ENCODE results near the gene SCD. TPM values are rescaled to one million over a fixed set of nuclear protein-coding genes. Genes with fewer than 3 reads are reported as not detected.

SCD gene
- total and polyA plus RNA-seq, 2 of the 13 experiments (the other 11 are each of a cell fraction or from before 2014, with no cell fraction given): 492 to 512 TPM

DNA sequence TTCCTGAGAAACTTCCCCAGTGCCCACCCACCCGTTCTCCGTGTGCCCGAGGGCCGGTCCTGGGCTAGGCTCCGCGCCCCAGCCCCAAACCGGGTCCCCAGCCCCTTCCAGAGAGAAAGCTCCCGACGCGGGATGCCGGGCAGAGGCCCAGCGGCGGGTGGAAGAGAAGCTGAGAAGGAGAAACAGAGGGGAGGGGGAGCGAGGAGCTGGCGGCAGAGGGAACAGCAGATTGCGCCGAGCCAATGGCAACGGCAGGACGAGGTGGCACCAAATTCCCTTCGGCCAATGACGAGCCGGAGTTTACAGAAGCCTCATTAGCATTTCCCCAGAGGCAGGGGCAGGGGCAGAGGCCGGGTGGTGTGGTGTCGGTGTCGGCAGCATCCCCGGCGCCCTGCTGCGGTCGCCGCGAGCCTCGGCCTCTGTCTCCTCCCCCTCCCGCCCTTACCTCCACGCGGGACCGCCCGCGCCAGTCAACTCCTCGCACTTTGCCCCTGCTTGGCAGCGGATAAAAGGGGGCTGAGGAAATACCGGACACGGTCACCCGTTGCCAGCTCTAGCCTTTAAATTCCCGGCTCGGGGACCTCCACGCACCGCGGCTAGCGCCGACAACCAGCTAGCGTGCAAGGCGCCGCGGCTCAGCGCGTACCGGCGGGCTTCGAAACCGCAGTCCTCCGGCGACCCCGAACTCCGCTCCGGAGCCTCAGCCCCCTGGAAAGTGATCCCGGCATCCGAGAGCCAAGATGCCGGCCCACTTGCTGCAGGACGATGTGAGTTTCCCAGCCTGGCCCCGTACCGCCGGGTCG, at the start of gene SCD (continued):
- TF ChIP-seq, protein P1, sequence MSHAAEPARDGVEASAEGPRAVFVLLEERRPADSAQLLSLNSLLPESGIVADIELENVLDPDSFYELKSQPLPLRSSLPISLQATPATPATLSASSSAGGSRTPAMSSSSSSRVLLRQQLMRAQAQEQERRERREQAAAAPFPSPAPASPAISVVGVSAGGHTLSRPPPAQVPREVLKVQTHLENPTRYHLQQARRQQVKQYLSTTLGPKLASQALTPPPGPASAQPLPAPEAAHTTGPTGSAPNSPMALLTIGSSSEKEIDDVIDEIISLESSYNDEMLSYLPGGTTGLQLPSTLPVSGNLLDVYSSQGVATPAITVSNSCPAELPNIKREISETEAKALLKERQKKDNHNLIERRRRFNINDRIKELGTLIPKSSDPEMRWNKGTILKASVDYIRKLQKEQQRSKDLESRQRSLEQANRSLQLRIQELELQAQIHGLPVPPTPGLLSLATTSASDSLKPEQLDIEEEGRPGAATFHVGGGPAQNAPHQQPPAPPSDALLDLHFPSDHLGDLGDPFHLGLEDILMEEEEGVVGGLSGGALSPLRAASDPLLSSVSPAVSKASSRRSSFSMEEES (CRISPR knock-in tag; IDR thresholded peaks at IDR 0.05): no peak
- TF ChIP-seq EHMT2 (IDR thresholded peaks at IDR 0.05; ENCODE audit: borderline replicate concordance, low read depth, low read length) (no peak), SSRP1 (CRISPR knock-in tag; IDR thresholded peaks at IDR 0.05) (no peak), SMAD1 (CRISPR knock-in tag; IDR thresholded peaks at IDR 0.05; ENCODE audit: borderline replicate concordance, low read depth) (no peak), ZNF124 (CRISPR knock-in tag; IDR thresholded peaks at IDR 0.05) (no peak; the same call in 1 of the 2 replicates), RAD51 (IDR thresholded peaks at IDR 0.05; ENCODE audit: borderline replicate concordance) (no peak), KLF12 (CRISPR knock-in tag; IDR thresholded peaks at IDR 0.05; ENCODE audit: borderline replicate concordance) (no peak; the same call in 1 of the 2 replicates), MATR3 (CRISPR knock-in tag; IDR thresholded peaks at IDR 0.05) (no peak), MYNN (CRISPR knock-in tag; IDR thresholded peaks at IDR 0.05; ENCODE audit: low read depth) (no peak), RBFOX2 (IDR thresholded peaks at IDR 0.05; ENCODE audit: low read depth, low read length) (peak; percentile 94), RORA (CRISPR knock-in tag; IDR thresholded peaks at IDR 0.05) (no peak), KAT8 (CRISPR knock-in tag; IDR thresholded peaks at IDR 0.05) (peak; percentile 55)
- TF ChIP-seq, protein P2, sequence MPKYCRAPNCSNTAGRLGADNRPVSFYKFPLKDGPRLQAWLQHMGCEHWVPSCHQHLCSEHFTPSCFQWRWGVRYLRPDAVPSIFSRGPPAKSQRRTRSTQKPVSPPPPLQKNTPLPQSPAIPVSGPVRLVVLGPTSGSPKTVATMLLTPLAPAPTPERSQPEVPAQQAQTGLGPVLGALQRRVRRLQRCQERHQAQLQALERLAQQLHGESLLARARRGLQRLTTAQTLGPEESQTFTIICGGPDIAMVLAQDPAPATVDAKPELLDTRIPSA (CRISPR knock-in tag; IDR thresholded peaks at IDR 0.05; ENCODE audit: borderline replicate concordance): peak; percentile 84; the same call in 1 of the 2 replicates
- TF ChIP-seq, protein P3, sequence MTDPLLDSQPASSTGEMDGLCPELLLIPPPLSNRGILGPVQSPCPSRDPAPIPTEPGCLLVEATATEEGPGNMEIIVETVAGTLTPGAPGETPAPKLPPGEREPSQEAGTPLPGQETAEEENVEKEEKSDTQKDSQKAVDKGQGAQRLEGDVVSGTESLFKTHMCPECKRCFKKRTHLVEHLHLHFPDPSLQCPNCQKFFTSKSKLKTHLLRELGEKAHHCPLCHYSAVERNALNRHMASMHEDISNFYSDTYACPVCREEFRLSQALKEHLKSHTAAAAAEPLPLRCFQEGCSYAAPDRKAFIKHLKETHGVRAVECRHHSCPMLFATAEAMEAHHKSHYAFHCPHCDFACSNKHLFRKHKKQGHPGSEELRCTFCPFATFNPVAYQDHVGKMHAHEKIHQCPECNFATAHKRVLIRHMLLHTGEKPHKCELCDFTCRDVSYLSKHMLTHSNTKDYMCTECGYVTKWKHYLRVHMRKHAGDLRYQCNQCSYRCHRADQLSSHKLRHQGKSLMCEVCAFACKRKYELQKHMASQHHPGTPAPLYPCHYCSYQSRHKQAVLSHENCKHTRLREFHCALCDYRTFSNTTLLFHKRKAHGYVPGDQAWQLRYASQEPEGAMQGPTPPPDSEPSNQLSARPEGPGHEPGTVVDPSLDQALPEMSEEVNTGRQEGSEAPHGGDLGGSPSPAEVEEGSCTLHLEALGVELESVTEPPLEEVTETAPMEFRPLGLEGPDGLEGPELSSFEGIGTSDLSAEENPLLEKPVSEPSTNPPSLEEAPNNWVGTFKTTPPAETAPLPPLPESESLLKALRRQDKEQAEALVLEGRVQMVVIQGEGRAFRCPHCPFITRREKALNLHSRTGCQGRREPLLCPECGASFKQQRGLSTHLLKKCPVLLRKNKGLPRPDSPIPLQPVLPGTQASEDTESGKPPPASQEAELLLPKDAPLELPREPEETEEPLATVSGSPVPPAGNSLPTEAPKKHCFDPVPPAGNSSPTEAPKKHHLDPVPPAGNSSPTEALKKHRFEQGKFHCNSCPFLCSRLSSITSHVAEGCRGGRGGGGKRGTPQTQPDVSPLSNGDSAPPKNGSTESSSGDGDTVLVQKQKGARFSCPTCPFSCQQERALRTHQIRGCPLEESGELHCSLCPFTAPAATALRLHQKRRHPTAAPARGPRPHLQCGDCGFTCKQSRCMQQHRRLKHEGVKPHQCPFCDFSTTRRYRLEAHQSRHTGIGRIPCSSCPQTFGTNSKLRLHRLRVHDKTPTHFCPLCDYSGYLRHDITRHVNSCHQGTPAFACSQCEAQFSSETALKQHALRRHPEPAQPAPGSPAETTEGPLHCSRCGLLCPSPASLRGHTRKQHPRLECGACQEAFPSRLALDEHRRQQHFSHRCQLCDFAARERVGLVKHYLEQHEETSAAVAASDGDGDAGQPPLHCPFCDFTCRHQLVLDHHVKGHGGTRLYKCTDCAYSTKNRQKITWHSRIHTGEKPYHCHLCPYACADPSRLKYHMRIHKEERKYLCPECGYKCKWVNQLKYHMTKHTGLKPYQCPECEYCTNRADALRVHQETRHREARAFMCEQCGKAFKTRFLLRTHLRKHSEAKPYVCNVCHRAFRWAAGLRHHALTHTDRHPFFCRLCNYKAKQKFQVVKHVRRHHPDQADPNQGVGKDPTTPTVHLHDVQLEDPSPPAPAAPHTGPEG (CRISPR knock-in tag; IDR thresholded peaks at IDR 0.05): peak; percentile 75; the same call in 1 of the 2 replicates
- TF ChIP-seq, protein P4, sequence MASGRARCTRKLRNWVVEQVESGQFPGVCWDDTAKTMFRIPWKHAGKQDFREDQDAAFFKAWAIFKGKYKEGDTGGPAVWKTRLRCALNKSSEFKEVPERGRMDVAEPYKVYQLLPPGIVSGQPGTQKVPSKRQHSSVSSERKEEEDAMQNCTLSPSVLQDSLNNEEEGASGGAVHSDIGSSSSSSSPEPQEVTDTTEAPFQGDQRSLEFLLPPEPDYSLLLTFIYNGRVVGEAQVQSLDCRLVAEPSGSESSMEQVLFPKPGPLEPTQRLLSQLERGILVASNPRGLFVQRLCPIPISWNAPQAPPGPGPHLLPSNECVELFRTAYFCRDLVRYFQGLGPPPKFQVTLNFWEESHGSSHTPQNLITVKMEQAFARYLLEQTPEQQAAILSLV (CRISPR knock-in tag; IDR thresholded peaks at IDR 0.05; ENCODE audit: borderline replicate concordance): no peak; the same call in 1 of the 2 replicates
